ENCODE measurements around the gene AS3MT.
A peak's percentile ranks its signal among the peaks of the same experiment; 100 is the strongest.
"Not testable (repeated sequence)": the region's sequence is repeated elsewhere in the genome, so short reads cannot be mapped to it uniquely, and the experiment has no call there.

Gene AS3MT, protein sequence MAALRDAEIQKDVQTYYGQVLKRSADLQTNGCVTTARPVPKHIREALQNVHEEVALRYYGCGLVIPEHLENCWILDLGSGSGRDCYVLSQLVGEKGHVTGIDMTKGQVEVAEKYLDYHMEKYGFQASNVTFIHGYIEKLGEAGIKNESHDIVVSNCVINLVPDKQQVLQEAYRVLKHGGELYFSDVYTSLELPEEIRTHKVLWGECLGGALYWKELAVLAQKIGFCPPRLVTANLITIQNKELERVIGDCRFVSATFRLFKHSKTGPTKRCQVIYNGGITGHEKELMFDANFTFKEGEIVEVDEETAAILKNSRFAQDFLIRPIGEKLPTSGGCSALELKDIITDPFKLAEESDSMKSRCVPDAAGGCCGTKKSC

DNA sequence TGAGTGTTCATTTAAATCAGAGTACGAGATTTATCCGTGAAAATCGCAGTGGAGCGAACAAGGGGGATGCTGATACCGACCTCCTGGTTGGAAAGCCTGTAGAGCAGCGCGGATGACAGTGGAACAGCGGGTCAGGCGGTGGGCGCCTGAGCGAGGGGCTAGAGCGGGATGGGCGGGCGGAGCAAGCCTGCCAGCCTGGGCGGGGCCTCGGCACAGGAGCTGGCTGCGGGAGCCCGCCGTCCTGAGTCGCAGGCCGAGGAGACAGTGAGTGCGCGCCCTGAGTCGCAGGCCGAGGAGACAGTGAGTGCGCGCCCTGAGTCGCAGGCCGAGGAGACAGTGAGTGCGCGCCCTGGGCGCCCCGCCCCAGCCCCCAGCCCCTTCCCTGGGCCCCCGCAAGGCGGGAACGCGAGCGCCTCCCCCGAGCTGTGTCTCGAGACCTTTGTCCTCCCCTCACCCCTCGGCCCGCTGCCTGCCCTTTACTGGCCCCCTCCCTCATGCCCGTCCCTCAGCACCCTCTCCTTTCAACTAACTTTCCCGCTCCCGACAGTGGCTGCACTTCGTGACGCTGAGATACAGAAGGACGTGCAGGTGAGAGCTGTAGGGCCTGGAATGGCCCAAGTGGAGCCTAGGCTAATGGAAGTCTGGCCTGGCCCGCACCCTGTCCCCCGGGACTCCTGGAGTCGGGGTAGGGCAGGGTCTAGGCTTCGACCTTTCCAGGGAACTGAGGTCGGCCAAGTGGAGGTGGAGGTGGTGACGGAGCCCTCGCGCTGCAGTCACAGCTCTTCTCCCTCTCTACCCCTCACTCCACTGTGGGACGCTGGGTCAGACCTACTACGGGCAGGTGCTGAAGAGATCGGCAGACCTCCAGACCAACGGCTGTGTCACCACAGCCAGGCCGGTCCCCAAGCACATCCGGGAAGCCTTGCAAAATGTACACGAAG lies at the start of gene AS3MT:
TSS of gene AS3MT (plus strand) at position 213 of the 941 bp plus-strand sequence. CDS start at position 336, 123 bp downstream.
- H3K4me3 ChIP-seq (ENCODE audit: low read length) = peak within 1 kb of the TSS; percentile 72
- peak within 1 kb of the TSS; percentile 82 for H3K9ac ChIP-seq (ENCODE audit: low read length)
- H3K27ac ChIP-seq (ENCODE audit: low read length) = no peak within 1 kb of the TSS

DNA sequence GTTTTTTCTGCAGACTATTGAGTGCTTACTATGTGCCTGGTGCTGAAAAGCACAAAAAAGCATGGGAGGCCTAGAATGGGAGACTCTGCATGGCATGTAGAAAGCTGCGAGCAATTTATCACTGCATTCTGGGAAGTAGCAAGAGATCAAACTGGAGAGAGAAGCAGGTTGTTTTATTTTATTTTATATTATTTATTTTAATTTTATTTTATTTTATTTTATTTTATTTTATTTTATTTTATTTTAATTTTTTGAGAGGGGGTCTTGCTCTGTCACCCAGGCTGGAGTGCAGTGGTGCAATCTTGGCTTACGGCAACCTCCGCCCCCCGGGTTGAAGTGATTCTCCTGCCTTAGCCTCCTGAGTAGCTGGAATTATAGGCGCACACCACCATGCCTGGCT lies 49.3 kb upstream of the AS3MT start:
- H3K36me3 ChIP-seq (ENCODE audit: control insufficient read depth, low read depth, low read length); H3K4me3 ChIP-seq (ENCODE audit: low read length); H3K9me3 ChIP-seq (ENCODE audit: control insufficient read depth, low read depth, low read length); H3K4me1 ChIP-seq (ENCODE audit: control insufficient read depth, low read depth, low read length); H3K27ac ChIP-seq (ENCODE audit: low read length); H3K9ac ChIP-seq (ENCODE audit: low read length); H3K27me3 ChIP-seq (ENCODE audit: control insufficient read depth, insufficient read depth, low read length): not testable (repeated sequence)

More for the DNA sequence above, at the start of gene AS3MT:
- Histone ChIP-seq H3K27me3 (ENCODE audit: control insufficient read depth, insufficient read depth, low read length) (no peaks in the 10 kb centered on the region), H3K4me1 (ENCODE audit: control insufficient read depth, low read depth, low read length) (no peaks in the 10 kb centered on the region), H3K36me3 (ENCODE audit: control insufficient read depth, low read depth, low read length) (no peaks in the 10 kb centered on the region), H3K9me3 (ENCODE audit: control insufficient read depth, low read depth, low read length) (no peaks in the 10 kb centered on the region)

DNA sequence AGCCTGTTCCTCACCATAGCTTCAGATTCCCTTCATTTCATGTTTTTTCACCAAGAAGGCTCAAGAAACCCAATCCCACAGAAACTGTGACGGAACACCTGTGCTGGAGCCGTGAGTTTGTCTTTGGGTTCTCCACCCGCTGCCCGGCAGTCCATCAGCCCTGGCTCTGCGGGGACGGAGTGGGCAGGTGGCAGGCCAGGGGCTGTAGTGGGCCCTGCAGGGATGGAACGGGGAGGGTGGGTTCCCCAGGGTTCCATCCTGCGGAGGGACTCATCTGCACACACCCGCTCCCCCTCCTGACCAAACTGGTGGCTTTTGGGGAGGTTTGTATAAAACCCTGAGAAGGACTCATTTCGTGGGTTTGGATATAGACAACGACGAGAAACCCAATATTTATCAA lies 47.0 kb upstream of the AS3MT start:
- H3K4me1 ChIP-seq (ENCODE audit: control insufficient read depth, low read depth, low read length) = no peaks in the 10 kb centered on the region
- H3K9me3 ChIP-seq (ENCODE audit: control insufficient read depth, low read depth, low read length) = no peaks in the 10 kb centered on the region
- no peaks in the 10 kb centered on the region for H3K27me3 ChIP-seq (ENCODE audit: control insufficient read depth, insufficient read depth, low read length)

DNA sequence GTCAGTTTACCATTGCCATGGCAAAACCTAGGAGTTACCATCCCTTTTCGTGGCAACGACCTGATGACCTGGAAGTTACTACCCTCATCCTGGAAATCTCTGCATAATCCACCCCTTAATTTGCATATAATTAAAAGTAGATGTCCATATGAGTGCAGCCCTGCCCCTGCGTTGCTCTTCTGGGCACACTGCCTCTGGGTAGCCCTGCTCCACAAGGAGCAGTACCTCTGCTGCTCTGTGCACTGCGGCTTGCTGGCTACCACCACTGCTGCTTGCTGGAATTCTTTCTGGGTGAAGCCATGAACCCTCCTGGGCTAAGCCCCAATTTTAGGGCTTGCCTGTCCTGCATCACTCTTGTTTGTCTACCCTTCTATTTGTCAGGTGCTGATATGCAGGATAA lies 44.6 kb upstream of the AS3MT start:
- no peak overlapping the region for H3K4me3 ChIP-seq (ENCODE audit: low read length)
- H3K36me3 ChIP-seq (ENCODE audit: control insufficient read depth, low read depth, low read length) = no peaks in the 10 kb centered on the region
- H3K9me3 ChIP-seq (ENCODE audit: control insufficient read depth, low read depth, low read length) = no peaks in the 10 kb centered on the region

More for the DNA sequence above, 47.0 kb upstream of the AS3MT start:
- Histone ChIP-seq H3K4me3 (ENCODE audit: low read length) (no peak overlapping the region), H3K27ac (ENCODE audit: low read length) (no peak overlapping the region), H3K9ac (ENCODE audit: low read length) (no peak overlapping the region), H3K36me3 (ENCODE audit: control insufficient read depth, low read depth, low read length) (no peaks in the 10 kb centered on the region)

DNA sequence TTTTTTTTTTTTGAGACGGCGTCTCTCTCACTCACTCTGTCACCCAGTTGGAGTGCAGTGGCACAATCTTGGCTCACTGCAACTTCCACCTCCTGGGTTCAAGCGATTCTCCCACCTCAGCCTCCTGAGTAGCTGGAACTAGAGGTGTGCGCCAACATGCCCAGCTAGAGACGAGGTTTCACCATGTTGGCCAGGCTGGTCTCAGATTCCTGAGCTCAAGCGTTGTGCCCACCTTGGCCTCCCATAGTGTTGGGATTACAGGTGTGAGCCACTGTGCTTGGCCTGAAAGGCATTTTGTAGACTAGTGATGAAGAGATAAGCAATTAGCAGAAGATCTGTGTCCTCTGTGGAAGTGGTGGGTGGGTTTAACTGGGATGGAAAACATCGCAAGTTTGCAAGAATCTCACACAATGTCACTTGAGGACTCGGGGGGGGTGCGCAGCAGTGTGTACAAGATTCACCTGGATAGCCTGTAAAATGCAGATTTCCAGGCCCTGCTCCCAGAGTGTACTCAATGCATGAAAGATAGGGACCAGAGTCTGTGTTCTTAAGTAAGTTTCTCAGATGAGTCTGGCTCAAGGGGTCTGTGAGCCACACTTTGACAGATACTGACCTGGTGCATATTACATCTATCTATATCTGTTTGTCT lies 43.0 kb upstream of the AS3MT start:
- no peaks in the 10 kb centered on the region for H3K4me1 ChIP-seq (ENCODE audit: control insufficient read depth, low read depth, low read length)
- no peak overlapping the region for H3K9ac ChIP-seq (ENCODE audit: low read length)
- no peak overlapping the region for H3K4me3 ChIP-seq (ENCODE audit: low read length)
- H3K27ac ChIP-seq (ENCODE audit: low read length) = no peak overlapping the region
- H3K36me3 ChIP-seq (ENCODE audit: control insufficient read depth, low read depth, low read length) = no peaks in the 10 kb centered on the region
- H3K27me3 ChIP-seq (ENCODE audit: control insufficient read depth, insufficient read depth, low read length) = no peaks in the 10 kb centered on the region
- no peaks in the 10 kb centered on the region for H3K9me3 ChIP-seq (ENCODE audit: control insufficient read depth, low read depth, low read length)

More for the DNA sequence above, 44.6 kb upstream of the AS3MT start:
- Histone ChIP-seq H3K27me3 (ENCODE audit: control insufficient read depth, insufficient read depth, low read length) (no peaks in the 10 kb centered on the region), H3K9ac (ENCODE audit: low read length) (no peak overlapping the region), H3K27ac (ENCODE audit: low read length) (no peak overlapping the region), H3K4me1 (ENCODE audit: control insufficient read depth, low read depth, low read length) (no peaks in the 10 kb centered on the region)

DNA sequence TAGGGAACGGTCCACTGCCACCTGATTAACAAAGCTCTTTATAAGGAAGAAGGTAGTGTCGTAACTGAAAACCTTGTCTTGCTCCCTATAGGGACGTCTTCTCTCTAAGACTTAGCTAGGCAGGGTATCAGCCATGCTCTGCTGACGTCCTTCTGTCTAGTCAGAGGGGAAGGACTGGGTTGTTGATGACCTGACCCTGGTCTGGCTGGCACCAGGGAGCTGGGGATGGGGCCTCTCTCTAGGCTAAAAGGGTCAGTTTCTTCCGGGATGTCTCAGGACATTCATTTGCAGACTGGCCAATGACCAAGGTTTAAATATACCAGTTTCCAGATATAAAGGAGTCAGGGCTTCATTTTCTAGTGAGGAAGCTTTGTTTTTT lies 41.7 kb upstream of the AS3MT start:
- no peak overlapping the region for H3K4me3 ChIP-seq (ENCODE audit: low read length)
- H3K4me1 ChIP-seq (ENCODE audit: control insufficient read depth, low read depth, low read length) = no peaks in the 10 kb centered on the region
- H3K27ac ChIP-seq (ENCODE audit: low read length) = no peak overlapping the region
- no peaks in the 10 kb centered on the region for H3K27me3 ChIP-seq (ENCODE audit: control insufficient read depth, insufficient read depth, low read length)
- H3K9me3 ChIP-seq (ENCODE audit: control insufficient read depth, low read depth, low read length) = no peaks in the 10 kb centered on the region
- no peaks in the 10 kb centered on the region for H3K36me3 ChIP-seq (ENCODE audit: control insufficient read depth, low read depth, low read length)
- no peak overlapping the region for H3K9ac ChIP-seq (ENCODE audit: low read length)

DNA sequence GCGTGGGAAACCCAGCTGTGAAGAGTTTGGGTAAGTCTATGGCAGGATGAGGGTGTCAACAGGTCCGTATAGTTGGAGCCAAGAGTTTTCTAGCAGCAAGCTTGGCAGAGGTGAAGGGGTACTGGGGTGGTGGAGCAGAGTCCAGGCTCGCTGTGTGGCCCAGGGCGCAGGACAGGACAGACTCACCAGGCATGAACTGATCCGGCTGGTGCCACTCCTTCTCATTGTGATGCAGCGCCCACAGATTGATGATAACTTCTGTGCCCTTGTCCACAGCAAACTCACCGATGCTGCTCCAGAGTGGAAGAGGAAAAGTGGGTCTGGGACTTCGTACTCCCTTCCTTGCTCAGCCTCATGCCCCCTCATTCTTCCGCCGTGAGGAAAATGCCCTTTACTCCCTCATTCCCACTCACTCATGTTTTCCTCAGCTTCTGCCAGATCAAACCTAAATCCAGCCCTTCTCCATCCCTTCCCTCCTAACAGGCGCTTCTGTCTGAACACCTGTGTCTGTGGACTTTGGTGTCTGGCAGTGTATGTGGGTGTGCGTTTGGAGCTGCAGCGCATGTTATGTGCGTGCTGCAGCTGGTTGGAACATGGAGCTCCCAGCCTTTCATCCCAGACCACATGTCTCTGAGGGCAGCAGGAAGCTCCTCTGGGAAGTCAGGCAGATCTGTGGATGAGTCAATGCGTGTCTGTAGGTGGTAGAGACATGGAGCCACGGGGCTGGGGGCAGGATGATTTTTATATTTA lies 37.8 kb upstream of the AS3MT start:
- Histone ChIP-seq H3K4me1 (ENCODE audit: control insufficient read depth, low read depth, low read length) (no peaks in the 10 kb centered on the region), H3K36me3 (ENCODE audit: control insufficient read depth, low read depth, low read length) (no peaks in the 10 kb centered on the region), H3K9me3 (ENCODE audit: control insufficient read depth, low read depth, low read length) (no peaks in the 10 kb centered on the region), H3K27me3 (ENCODE audit: control insufficient read depth, insufficient read depth, low read length) (no peaks in the 10 kb centered on the region), H3K9ac (ENCODE audit: low read length) (no peak overlapping the region), H3K4me3 (ENCODE audit: low read length) (no peak overlapping the region), H3K27ac (ENCODE audit: low read length) (no peak overlapping the region)

DNA sequence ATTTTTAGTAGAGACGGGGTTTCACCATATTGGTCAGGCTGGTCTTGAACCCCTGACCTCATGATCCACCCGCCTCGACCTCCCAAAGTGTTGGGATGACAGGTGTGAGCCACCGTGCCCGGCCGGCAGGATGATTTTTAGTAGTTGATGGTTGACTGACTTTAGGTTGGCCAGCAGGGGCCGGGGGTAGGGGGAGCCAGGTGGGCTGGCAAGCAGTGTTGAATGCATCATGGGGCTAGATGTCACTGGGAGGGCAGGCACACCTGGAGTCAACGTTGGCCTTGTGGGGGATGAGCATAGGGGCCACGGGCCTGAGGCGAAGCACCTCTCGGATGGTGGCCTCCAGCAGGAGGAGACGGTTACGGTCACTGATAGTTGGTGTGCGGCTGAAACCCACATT lies 37.0 kb upstream of the AS3MT start:
- Histone ChIP-seq H3K4me3 (ENCODE audit: low read length) (no peak overlapping the region), H3K27ac (ENCODE audit: low read length) (no peak overlapping the region), H3K4me1 (ENCODE audit: control insufficient read depth, low read depth, low read length) (no peaks in the 10 kb centered on the region), H3K9me3 (ENCODE audit: control insufficient read depth, low read depth, low read length) (no peaks in the 10 kb centered on the region), H3K36me3 (ENCODE audit: control insufficient read depth, low read depth, low read length) (no peaks in the 10 kb centered on the region), H3K27me3 (ENCODE audit: control insufficient read depth, insufficient read depth, low read length) (no peaks in the 10 kb centered on the region), H3K9ac (ENCODE audit: low read length) (no peak overlapping the region)

DNA sequence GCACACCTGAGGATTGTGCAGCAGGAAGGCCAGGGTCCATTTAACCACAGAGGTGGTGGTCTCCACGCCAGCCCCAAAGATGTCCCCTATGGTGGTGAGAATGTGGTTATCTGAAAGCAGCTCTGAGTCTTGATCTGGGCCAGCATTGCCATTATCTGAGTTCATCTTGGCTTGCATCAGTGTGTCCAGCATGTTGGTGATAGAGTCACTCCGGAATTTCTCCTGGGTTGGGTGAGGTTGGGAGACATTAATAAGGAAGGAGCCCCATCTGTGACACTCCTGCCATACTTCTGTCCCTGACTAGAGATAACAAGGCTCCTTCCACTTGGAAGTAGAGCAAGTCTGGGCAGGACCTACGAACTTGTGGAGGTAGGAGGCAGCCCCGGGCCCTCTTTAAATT lies 36.3 kb upstream of the AS3MT start:
- no peaks in the 10 kb centered on the region for H3K27me3 ChIP-seq (ENCODE audit: control insufficient read depth, insufficient read depth, low read length)
- no peak overlapping the region for H3K4me3 ChIP-seq (ENCODE audit: low read length)
- H3K9me3 ChIP-seq (ENCODE audit: control insufficient read depth, low read depth, low read length) = no peaks in the 10 kb centered on the region
- H3K36me3 ChIP-seq (ENCODE audit: control insufficient read depth, low read depth, low read length) = no peaks in the 10 kb centered on the region
- no peak overlapping the region for H3K9ac ChIP-seq (ENCODE audit: low read length)
- no peaks in the 10 kb centered on the region for H3K4me1 ChIP-seq (ENCODE audit: control insufficient read depth, low read depth, low read length)
- H3K27ac ChIP-seq (ENCODE audit: low read length) = no peak overlapping the region

DNA sequence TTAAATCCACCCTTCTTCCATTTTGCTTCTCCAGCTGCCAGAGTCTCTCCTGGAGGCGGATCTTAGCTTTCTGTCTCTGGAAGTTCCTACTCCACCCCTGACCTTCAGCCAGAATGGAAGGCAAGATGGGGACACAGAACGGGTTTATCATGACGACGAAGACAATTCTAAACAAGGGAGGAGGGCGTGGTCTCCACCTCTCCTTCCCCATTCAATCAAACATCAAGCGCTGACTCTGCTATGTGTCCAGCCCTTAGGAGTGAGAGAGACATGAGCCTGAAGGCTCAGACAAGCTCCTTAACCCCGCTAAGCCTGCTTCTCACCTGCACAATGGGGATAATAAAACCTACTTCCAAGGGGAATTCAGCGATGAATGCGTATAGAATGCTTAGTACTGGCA lies 35.1 kb upstream of the AS3MT start:
- no peaks in the 10 kb centered on the region for H3K9me3 ChIP-seq (ENCODE audit: control insufficient read depth, low read depth, low read length)
- H3K36me3 ChIP-seq (ENCODE audit: control insufficient read depth, low read depth, low read length) = no peaks in the 10 kb centered on the region
- H3K4me3 ChIP-seq (ENCODE audit: low read length) = no peak overlapping the region
- no peaks in the 10 kb centered on the region for H3K27me3 ChIP-seq (ENCODE audit: control insufficient read depth, insufficient read depth, low read length)
- no peak overlapping the region for H3K9ac ChIP-seq (ENCODE audit: low read length)
- H3K4me1 ChIP-seq (ENCODE audit: control insufficient read depth, low read depth, low read length) = no peaks in the 10 kb centered on the region
- H3K27ac ChIP-seq (ENCODE audit: low read length) = no peak overlapping the region

DNA sequence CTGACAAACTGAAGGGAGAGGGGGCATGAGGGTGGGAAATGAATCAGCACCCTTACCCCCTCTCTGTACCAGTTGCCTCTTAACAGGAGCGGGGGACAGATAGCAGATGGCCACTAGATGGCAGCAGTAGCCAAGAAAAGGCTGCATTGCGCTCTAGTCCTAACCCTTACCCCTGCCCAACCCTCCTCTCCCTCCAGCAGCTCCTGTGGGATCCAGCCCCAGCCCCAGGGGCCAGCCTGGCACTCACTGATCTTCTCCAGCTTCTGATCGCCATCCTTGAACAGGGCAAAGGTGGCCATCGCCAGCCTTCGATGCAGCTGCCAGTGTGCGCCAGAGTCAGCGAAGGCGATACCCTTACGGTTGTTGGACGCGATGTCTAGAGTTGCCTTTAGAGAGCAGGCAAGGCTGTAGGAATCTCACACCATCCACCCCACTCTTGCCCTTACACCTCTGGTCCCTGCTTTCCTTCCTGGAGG lies 34.2 kb upstream of the AS3MT start:
- Histone ChIP-seq H3K4me1 (ENCODE audit: control insufficient read depth, low read depth, low read length) (no peaks in the 10 kb centered on the region), H3K36me3 (ENCODE audit: control insufficient read depth, low read depth, low read length) (no peaks in the 10 kb centered on the region), H3K27ac (ENCODE audit: low read length) (no peak overlapping the region), H3K9ac (ENCODE audit: low read length) (no peak overlapping the region), H3K27me3 (ENCODE audit: control insufficient read depth, insufficient read depth, low read length) (no peaks in the 10 kb centered on the region), H3K4me3 (ENCODE audit: low read length) (no peak overlapping the region), H3K9me3 (ENCODE audit: control insufficient read depth, low read depth, low read length) (no peaks in the 10 kb centered on the region)
